A204.1 (cell line): ENCODE data around the gene AGAP1.

Experiments
- FAIRE-seq: peaks from 2 replicates; lab custom pipeline; 2012; peaks lifted over from hg19 to GRCh38; lab: Jason Lieb, UNC

The AGAP1 gene

GRCh38 chr2:235508371-235509160, 14.7 kb downstream of the AGAP1 start:
- no peak for FAIRE-seq

DNA sequence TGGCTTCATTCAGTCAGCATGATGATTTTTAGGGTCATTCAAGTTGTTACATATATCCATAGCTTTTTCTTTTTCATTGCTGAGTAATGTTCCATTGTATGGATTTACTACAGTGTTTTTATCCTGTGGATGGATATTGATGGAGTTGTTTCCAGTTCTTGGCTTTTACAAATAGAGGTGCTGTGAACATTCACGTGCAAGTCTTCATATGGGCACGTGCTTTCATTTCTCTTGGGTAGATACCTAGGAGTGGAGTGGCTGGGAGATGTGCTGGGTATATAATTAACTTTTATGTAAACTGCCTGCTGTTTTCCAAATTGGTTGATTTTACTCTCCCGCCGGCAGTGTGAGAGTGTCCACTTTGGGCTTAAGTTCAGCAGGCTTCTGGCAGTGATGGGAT, 16.5 kb downstream of the AGAP1 start:
- no peak for FAIRE-seq

DNA sequence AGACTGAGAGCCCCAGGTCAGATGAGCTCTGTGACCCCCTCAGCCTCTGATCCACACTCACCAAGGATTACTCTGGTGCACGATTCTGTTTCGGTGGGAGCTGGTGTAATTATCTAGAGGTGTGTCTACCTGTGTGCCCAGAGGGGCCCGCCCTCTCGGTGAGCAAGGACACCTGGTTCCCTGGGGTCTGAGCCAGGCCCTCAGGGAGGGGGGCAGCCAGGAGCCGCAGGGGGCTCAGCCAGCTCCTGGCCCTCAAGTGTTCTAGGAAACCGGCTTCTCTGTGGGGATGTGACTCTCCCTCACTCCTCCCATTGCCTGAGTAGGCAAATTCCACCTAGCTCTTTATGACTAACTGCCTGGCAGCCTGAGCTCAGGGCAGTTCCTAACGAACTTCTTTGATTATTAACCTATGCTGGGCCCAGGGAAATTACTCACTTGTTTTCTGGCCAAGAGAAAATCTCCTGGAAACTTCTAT, 17.4 kb downstream of the AGAP1 start:
- FAIRE-seq, result no peak

DNA sequence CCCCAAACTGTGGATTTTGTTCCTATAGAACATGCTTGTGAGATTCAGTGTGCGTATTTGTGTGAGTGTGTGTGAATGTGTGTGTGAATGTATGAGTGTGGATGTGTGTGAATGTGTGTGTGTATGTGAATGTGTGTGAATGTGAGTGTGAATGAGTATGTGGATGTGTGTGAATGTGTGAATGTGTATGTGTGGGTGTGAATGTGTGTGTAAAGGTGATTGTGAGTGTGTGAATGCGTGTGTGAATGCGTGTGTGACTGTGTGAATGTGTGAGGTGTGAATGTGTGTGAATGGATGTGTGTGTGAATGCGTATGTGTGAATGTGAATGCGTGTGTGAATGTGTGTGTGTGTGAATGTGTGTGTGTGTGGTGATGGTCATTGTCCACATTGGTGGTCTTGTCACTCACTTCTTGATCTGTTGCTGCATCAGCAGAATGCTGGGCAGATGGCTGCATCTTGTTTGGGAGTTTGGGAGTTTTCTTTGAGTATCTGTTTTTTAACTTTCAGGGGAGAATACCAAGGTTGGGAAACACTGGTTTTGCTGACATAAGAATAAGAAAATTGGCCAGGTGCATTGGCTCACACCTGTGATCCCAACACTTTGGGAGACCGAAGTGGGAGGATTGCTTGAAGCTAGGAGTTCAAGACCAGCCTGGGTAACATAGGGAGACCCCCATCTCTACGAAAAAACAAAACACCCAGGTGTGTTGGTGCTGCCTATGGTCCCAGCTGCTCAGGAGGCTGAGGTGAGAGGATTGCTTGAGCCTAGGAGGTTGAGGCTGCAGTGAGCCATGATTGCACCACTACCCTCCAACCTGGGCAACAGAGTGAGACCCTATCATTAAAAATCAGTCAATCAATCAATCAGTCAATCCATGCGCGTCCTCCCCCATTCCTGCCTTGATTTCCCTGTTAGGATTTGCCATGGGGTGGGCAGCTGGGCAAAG, 18.2 kb downstream of the AGAP1 start:
- no peak for FAIRE-seq

DNA sequence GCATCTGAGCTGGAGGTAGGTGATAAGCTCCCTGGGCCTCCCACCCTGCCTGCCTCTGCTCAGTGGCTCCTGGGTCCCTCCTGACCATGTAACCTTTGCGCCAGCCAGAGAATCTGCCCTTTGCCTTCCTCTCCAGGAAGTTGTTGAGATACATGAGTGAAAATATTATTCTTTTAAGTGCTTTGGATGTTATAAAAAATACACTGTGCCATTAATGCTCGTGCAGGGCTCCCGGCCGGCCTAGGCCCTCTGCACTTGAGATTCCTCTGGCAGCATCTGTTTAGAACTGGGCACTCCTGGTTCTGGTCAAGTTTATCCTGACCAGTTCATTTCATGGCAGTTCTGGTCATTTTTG, 18.8 kb downstream of the AGAP1 start:
- FAIRE-seq, result no peak

DNA sequence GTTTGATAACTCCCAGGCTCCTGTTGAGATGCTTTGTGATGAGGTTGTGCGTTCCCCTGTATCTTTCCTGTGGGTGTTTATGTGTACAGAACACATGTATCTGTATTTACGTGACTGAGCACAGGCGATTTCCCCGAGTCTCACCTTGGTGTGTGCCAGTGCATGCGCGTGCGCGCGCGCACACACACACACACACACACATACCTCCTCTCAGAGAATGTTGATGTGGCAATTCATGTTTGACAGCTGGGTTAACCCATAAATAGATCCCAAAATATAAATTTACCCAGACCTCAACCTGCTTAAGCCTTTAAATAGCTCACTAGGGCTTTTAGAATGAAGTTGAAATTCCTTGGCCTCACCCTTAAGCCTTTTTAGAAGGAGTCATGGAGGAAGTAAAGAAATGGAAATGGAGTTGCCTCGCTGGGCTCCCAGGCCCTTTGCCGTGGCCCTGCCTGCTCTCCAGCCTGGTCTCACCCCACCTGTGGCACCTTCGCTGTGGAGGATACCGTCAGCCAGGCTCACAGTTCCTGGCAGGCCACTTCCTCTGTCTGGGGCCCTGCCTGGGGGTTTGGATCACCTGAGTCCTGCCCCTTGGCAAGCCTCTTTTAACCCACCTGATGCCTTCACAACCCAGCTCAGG, 20.3 kb downstream of the AGAP1 start:
- no peak for FAIRE-seq

DNA sequence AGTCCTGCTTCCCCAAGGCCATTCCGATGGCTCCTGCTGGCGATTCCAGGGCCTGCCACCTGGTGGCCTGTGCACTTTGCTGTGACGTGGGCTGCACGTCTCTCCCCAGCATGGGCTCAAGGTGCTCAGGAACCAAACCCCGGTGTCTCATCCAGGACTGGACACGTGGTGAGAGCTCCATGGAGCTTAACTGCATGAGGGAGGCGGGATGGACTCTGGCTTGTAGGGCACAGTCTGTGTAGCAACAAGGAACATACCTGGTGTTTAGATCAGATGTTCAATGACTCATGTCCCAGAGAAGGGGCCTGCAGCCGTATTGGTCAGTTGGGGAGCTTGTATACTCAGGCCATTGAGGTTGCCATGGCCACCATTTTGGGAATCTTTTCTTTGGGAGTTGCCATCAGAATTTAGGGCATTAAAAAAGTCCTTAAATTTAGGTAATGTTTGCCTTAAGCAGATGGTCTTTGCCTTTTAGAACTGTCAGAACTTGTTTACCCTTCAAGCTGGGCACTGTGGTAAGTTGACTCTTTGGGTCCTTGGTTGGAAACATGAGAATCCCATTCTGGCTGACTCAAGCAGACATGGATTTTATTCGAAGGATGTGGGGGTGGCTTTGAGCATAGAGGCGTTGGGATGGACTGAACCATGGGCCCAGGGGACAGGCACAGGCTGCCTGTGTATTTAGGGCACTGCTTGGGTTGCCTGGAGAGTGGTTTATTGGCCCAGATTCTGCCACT, 21.0 kb downstream of the AGAP1 start:
- FAIRE-seq, result no peak

DNA sequence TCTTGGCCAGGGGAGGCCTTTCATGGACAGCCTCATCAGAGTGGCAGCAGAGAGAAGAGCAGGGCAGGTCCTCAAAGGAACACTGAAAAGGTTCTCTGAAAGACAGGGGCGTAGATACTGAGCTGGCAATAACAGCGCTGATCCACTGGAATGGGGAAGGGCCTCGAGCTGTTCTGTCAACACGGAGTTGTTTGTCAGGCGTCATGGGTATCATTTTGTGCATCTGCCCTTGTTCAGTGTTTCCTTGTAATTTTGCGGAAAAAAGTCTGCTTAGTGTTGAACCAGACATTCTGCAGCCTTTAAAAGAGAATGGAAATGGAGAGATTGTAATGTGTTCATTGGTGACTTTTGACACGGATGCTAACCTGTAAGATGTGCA, 21.5 kb downstream of the AGAP1 start:
- FAIRE-seq, result no peak

- FAIRE-seq, result no peak
Observed at GRCh38 chr2:235515821-235516220, 22.0 kb downstream of the AGAP1 start.

DNA sequence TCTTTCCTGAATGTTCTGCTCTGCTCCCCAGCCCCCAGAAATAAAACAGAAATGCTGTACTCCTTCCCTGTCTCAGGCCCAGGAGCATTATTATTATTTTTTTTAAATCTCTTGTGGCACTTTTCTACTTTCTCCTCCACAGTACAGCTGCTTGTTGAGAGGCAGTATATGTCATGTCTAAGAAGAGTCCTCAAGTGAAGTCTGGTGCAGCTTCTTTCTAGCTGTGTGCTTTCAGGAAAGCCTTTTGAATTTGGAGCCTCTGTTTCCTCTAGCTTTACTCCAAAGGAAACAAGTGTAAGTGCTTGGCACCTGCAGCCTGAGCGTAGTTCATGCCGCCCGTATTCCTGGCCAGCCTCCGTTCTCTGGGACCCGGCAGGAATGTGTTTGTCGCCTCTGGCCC, 22.4 kb downstream of the AGAP1 start:
- FAIRE-seq, result no peak

GRCh38 chr2:235518322-235519090, 24.7 kb downstream of the AGAP1 start:
- no peak for FAIRE-seq

- FAIRE-seq, result no peak
Observed at GRCh38 chr2:235520787-235521186, 26.9 kb downstream of the AGAP1 start.

GRCh38 chr2:235521844-235522243, 28.0 kb downstream of the AGAP1 start:
- FAIRE-seq, result no peak

GRCh38 chr2:235523021-235523420, 29.2 kb downstream of the AGAP1 start:
- FAIRE-seq, result no peak

- FAIRE-seq, result no peak
Observed at GRCh38 chr2:235523486-235524150, 29.8 kb downstream of the AGAP1 start.

- FAIRE-seq, result no peak
Observed at GRCh38 chr2:235526166-235526565, 32.3 kb downstream of the AGAP1 start.

DNA sequence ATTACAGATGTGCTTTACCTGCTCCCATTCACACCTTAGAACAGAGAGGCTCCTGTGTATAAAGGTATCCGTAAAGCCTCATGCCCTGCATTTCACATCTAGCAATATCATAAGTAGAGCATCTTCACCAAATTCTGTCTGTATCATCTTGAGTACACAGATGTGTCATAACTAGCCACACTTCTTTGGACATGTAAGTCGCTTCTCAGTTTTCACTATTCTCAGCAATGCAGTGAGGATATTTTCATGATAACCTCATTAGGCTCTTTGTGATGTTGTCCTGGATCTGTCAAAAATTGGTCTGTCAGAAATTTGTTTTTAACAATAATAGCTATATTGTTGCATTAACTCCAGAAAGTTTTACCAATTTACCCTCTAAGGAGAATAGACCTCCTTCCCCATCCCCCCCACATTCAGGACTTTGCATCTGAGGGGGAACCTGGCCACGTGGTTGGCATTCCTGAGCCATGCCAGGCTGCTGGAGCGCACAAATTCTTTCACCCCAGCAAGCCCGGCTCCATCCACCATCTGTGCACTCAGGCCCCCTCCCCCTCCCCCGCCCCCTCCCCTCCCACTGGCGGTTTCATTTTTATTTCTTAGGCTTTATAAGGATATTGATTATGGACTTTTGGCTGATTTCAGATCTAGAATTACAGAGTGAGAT, 34.1 kb downstream of the AGAP1 start:
- FAIRE-seq, result no peak

- FAIRE-seq, result no peak
Observed at GRCh38 chr2:235529621-235530020, 35.8 kb downstream of the AGAP1 start.

GRCh38 chr2:235530735-235531134, 36.9 kb downstream of the AGAP1 start:
- FAIRE-seq, result no peak

GRCh38 chr2:235532307-235532706, 38.5 kb downstream of the AGAP1 start:
- no peak for FAIRE-seq
